Naive thymus-derived CD8-positive, alpha-beta T cell (primary cell): Measurements from ENCODE around the gene ITGA1. TPM values are rescaled to one million over a fixed set of nuclear protein-coding genes. Genes with fewer than 3 reads are reported as not detected.

ENCODE experiments used
- ATAC-seq, 2 donors: fragments of 150-1000 bp; cut with Tn5 transposase in 1 of 2; sonication (Bioruptor Pico), chemical (Tn5 transposase) in 1 of 2; 1 replicate in 1 of 2; 2 replicates in 1 of 2; pipeline ENCODE4 v1.10.0; 2021; ENCODE audit warnings: mild to moderate bottlenecking in 2 of 2, moderate library complexity in 2 of 2
- POLR2A ChIA-PET: fragments of 350-600 bp; sonication (Branson Sonifier 250); formaldehyde crosslinking; loops from one replicate; lab custom pipeline; 2021; ENCODE audit warnings: antibody characterized with exemption; lab: Charles Lee
- DNase-seq, 10 donors: peaks; one replicate each; pipeline versions ENCODE4 v3.0.0 to v3.0.0-alpha.2; 2020 to 2022
- H3K27ac Mint-ChIP-seq, 10 donors: one replicate each; pipeline ENCODE4 v1.8.0; 2020 to 2022; ENCODE audit warnings: mild to moderate bottlenecking in 10 of 10, mixed read lengths in 10 of 10, moderate library complexity in 4 of 10, inconsistent platforms in 1 of 10
- H3K27me3 Mint-ChIP-seq, 5 donors: one replicate each; pipeline ENCODE4 v1.8.0; 2021 to 2022; ENCODE audit warnings: mixed read lengths in 5 of 5
- H3K36me3 Mint-ChIP-seq, 3 donors: one replicate each; pipeline ENCODE4 v1.8.0; 2020 to 2022; ENCODE audit warnings: mixed read lengths in 3 of 3, mild to moderate bottlenecking in 2 of 3, inconsistent platforms in 1 of 3
- H3K4me1 Mint-ChIP-seq, 4 donors: one replicate each; pipeline ENCODE4 v1.8.0; 2021 to 2022; ENCODE audit warnings: mixed read lengths in 4 of 4
- H3K4me3 Mint-ChIP-seq, 10 donors: one replicate each; pipeline ENCODE4 v1.8.0; 2020 to 2022; ENCODE audit warnings: mild to moderate bottlenecking in 10 of 10, mixed read lengths in 10 of 10, moderate library complexity in 6 of 10, inconsistent platforms in 1 of 10
- H3K9me3 Mint-ChIP-seq, 9 donors: one replicate each; pipeline ENCODE4 v1.8.0; 2020 to 2022; ENCODE audit warnings: mixed read lengths in 9 of 9, mild to moderate bottlenecking in 3 of 9, inconsistent platforms in 1 of 9, moderate library complexity in 1 of 9
- polyA plus RNA-seq, 3 donors: library from polyadenylated mRNA; unstranded; fragments of 300-500 nt; fragmentation: Illumina TruSeq; gene quantifications; one replicate each; pipeline ENCODE4 v1.2.3, GENCODE V29; 2021
- total RNA-seq, 8 experiments: library from RNA in 2 of 8; stranded (reverse) in 2 of 8; gene quantifications; one replicate each; pipeline ENCODE4 v1.2.3 and lab custom pipeline; 2021 to 2026

ITGA1 gene
- total and polyA plus RNA-seq, 5 experiments from 2014 or later, result 0.27 to 4.6 (median 1.1) TPM

DNA sequence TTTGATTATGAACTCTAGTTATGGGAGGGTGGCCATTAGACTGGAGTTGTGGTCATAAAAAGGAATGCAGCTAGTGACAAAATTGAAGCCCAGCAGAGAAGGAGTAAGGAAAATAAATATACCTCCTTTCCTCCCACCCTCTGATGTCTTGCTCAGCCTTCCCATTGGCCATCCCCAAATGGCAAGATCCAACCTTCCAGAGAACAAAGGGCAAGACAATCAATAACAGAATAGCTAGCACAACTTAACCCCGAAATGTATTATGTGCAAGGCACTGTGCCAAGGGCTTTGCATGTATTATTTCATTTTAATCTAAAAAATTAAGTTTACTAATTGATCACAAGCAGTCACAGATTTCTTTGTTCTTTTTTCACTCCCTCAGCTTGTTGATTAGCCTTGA, 3.6 kb downstream of the ITGA1 start:
- no peak for DNase-seq
- H3K36me3 Mint-ChIP-seq, result no peaks in the 10 kb centered on the region
- POLR2A ChIA-PET, result interaction anchor here (0.8 kb wide), 1 partner anchor 9 kb away, joined by 3 read pairs; no protein-coding TSS in a partner anchor
- no peaks in the 10 kb centered on the region for H3K9me3 Mint-ChIP-seq
- H3K4me3 Mint-ChIP-seq, result no peak overlapping the region
- ATAC-seq, result no peak
- H3K27ac Mint-ChIP-seq, result no peak overlapping the region
- H3K4me1 Mint-ChIP-seq, result peaks cover 11 to 19% (median 14%) of the 10 kb centered on the region in 4 donors
- peaks cover 0 to 18% (median 0%) of the 10 kb centered on the region in 5 donors for H3K27me3 Mint-ChIP-seq

GRCh38 chr5:52794519-52794918, 6.8 kb downstream of the ITGA1 start:
- H3K27ac Mint-ChIP-seq, result no peak overlapping the region
- POLR2A ChIA-PET, result no interaction called here
- H3K36me3 Mint-ChIP-seq, result no peaks in the 10 kb centered on the region
- H3K4me3 Mint-ChIP-seq, result no peak overlapping the region
- H3K27me3 Mint-ChIP-seq, result peaks cover 0 to 1% (median 0%) of the 10 kb centered on the region in 5 donors
- no peaks in the 10 kb centered on the region for H3K9me3 Mint-ChIP-seq
- peaks cover 11 to 24% (median 19%) of the 10 kb centered on the region in 4 donors for H3K4me1 Mint-ChIP-seq
- ATAC-seq, result no peak
- no peak for DNase-seq

DNA sequence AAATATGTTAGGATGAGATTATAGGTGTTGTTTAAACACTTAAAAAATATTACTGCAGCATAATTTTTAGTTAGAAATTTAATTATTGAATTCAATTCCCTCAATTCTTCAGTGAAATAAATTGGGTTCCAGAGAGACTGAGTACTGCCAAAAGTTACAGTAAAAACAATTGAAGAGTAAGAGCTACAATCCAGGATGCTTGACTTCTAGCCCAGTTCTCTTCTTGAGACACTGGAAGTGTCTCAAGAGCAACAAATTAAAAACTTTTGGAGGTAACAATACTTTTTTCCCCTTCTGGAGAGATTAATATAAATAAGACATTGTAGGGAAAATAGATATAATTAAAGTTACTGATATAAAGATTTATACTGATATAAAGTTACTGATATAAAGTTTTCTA, 8.3 kb downstream of the ITGA1 start:
- DNase-seq (no peak), ATAC-seq (no peak)
- Mint-ChIP-seq H3K4me1 (peaks cover 17 to 39% (median 33%) of the 10 kb centered on the region in 4 donors), H3K27ac (no peak overlapping the region), H3K4me3 (no peak overlapping the region), H3K9me3 (no peaks in the 10 kb centered on the region), H3K27me3 (peaks cover 0 to 1% (median 0%) of the 10 kb centered on the region in 5 donors), H3K36me3 (peaks cover 0 to under 1% (median 0%) of the 10 kb centered on the region in 3 donors)
- POLR2A ChIA-PET, result no interaction called here

- POLR2A ChIA-PET, result no interaction called here
- ATAC-seq (no peak), DNase-seq (no peak)
- Mint-ChIP-seq H3K4me3 (no peak overlapping the region), H3K9me3 (no peaks in the 10 kb centered on the region), H3K4me1 (peaks cover 22 to 44% (median 39%) of the 10 kb centered on the region in 4 donors), H3K27me3 (peaks cover 0 to 1% (median 0%) of the 10 kb centered on the region in 5 donors), H3K27ac (peak overlapping the region in 2 of 10 donors; percentile 1 to 48), H3K36me3 (peaks cover 0 to 4% (median 2%) of the 10 kb centered on the region in 3 donors)
Observed at GRCh38 chr5:52796516-52797103, 8.9 kb downstream of the ITGA1 start.

- Mint-ChIP-seq H3K4me3 (peak overlapping the region; percentile 93 to 99 (median 96)), H3K9me3 (no peaks in the 10 kb centered on the region), H3K36me3 (peaks cover 0 to 10% (median 3%) of the 10 kb centered on the region in 3 donors), H3K27ac (peak overlapping the region in 9 of 10 donors; percentile 89 to 98 (median 95)), H3K4me1 (peaks cover 24 to 58% (median 53%) of the 10 kb centered on the region in 4 donors), H3K27me3 (no peaks in the 10 kb centered on the region)
- ATAC-seq (no peak), DNase-seq (no peak)
- POLR2A ChIA-PET, result interaction anchor here (0.8 to 1.6 kb wide), 8 partner anchors 10 to 120 kb away, joined by 3 to 11 read pairs (median 4); partner anchors contain the start of genes ITGA1 and PELO
Observed at GRCh38 chr5:52798938-52799337, 11.2 kb downstream of the ITGA1 start.

- ATAC-seq (peak; percentile 49 to 54), DNase-seq (peak in 2 of 10 donors; percentile 63 to 92)
- peak overlapping the region; percentile 89 to 98 (median 95) for H3K27ac Mint-ChIP-seq
- peaks cover 29 to 63% (median 58%) of the 10 kb centered on the region in 4 donors for H3K4me1 Mint-ChIP-seq
- H3K4me3 Mint-ChIP-seq, result peak overlapping the region; percentile 93 to 99 (median 96)
- POLR2A ChIA-PET, result interaction anchor here (0.6 to 1.6 kb wide), 10 partner anchors 10 to 119 kb away, joined by 3 to 11 read pairs (median 4); partner anchors contain the start of genes ITGA1 and PELO
- no peaks in the 10 kb centered on the region for H3K9me3 Mint-ChIP-seq
- H3K27me3 Mint-ChIP-seq, result no peaks in the 10 kb centered on the region
- peaks cover 0 to 14% (median 3%) of the 10 kb centered on the region in 3 donors for H3K36me3 Mint-ChIP-seq
Observed at GRCh38 chr5:52799358-52799982, 11.8 kb downstream of the ITGA1 start.

- DNase-seq, result peak in 9 of 10 donors; percentile 90 to 97 (median 95)
- H3K27ac Mint-ChIP-seq, result peak overlapping the region; percentile 89 to 98 (median 95)
- no peaks in the 10 kb centered on the region for H3K9me3 Mint-ChIP-seq
- peaks cover under 1 to 19% (median 3%) of the 10 kb centered on the region in 3 donors for H3K36me3 Mint-ChIP-seq
- peaks cover 31 to 66% (median 62%) of the 10 kb centered on the region in 4 donors for H3K4me1 Mint-ChIP-seq
- POLR2A ChIA-PET, result interaction anchor here (0.6 to 1.6 kb wide), 12 partner anchors 9 to 119 kb away, joined by 3 to 11 read pairs (median 4); partner anchors contain the start of genes ITGA1 and PELO
- H3K27me3 Mint-ChIP-seq, result no peaks in the 10 kb centered on the region
- ATAC-seq, result peak; percentile 90 to 91
- H3K4me3 Mint-ChIP-seq, result peak overlapping the region; percentile 93 to 99 (median 96)
Observed at GRCh38 chr5:52799983-52800393, 12.3 kb downstream of the ITGA1 start.

DNA sequence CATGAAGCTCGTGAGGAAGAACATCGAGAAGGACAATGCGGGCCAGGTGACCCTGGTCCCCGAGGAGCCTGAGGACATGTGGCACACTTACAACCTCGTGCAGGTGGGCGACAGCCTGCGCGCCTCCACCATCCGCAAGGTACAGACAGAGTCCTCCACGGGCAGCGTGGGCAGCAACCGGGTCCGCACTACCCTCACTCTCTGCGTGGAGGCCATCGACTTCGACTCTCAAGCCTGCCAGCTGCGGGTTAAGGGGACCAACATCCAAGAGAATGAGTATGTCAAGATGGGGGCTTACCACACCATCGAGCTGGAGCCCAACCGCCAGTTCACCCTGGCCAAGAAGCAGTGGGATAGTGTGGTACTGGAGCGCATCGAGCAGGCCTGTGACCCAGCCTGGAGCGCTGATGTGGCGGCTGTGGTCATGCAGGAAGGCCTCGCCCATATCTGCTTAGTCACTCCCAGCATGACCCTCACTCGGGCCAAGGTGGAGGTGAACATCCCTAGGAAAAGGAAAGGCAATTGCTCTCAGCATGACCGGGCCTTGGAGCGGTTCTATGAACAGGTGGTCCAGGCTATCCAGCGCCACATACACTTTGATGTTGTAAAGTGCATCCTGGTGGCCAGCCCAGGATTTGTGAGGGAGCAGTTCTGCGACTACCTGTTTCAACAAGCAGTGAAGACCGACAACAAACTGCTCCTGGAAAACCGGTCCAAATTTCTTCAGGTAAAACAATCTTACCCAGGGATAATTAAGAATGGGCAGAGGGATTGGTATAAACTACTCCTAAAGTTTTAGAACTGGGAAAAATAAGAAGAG, 12.9 kb downstream of the ITGA1 start:
- H3K4me1 Mint-ChIP-seq, result peaks cover 35 to 71% (median 65%) of the 10 kb centered on the region in 4 donors
- no peaks in the 10 kb centered on the region for H3K9me3 Mint-ChIP-seq
- POLR2A ChIA-PET, result interaction anchor here (0.7 to 1.6 kb wide), 7 partner anchors 9 to 118 kb away, joined by 3 to 11 read pairs (median 3); partner anchors contain the start of genes ITGA1 and PELO
- no peaks in the 10 kb centered on the region for H3K27me3 Mint-ChIP-seq
- DNase-seq (peak in 6 of 10 donors; percentile 11 to 36 (median 16)), ATAC-seq (peak; percentile 45 to 48)
- peaks cover 3 to 23% (median 4%) of the 10 kb centered on the region in 3 donors for H3K36me3 Mint-ChIP-seq
- H3K27ac Mint-ChIP-seq, result peak overlapping the region; percentile 89 to 98 (median 95)
- H3K4me3 Mint-ChIP-seq, result peak overlapping the region; percentile 93 to 99 (median 96)

GRCh38 chr5:52801329-52801728, 13.6 kb downstream of the ITGA1 start:
- ATAC-seq (no peak), DNase-seq (no peak)
- H3K4me3 Mint-ChIP-seq, result peak overlapping the region; percentile 93 to 99 (median 96)
- POLR2A ChIA-PET, result interaction anchor here (1.4 kb wide), 1 partner anchor 11 kb away, joined by 5 read pairs; no protein-coding TSS in a partner anchor
- H3K9me3 Mint-ChIP-seq, result no peaks in the 10 kb centered on the region
- H3K4me1 Mint-ChIP-seq, result peaks cover 35 to 73% (median 65%) of the 10 kb centered on the region in 4 donors
- peaks cover 3 to 26% (median 4%) of the 10 kb centered on the region in 3 donors for H3K36me3 Mint-ChIP-seq
- no peaks in the 10 kb centered on the region for H3K27me3 Mint-ChIP-seq
- peak overlapping the region in 9 of 10 donors; percentile 27 to 98 (median 95) for H3K27ac Mint-ChIP-seq

- POLR2A ChIA-PET, result no interaction called here
Observed at GRCh38 chr5:52802272-52802973, 14.7 kb downstream of the ITGA1 start.

GRCh38 chr5:52802974-52803336, 15.2 kb downstream of the ITGA1 start:
- H3K4me1 Mint-ChIP-seq, result peaks cover 31 to 68% (median 61%) of the 10 kb centered on the region in 4 donors
- no peak for DNase-seq
- no peak overlapping the region for H3K27ac Mint-ChIP-seq
- peaks cover 3 to 26% (median 4%) of the 10 kb centered on the region in 3 donors for H3K36me3 Mint-ChIP-seq
- peak overlapping the region in 5 of 10 donors; percentile 17 to 52 (median 38) for H3K4me3 Mint-ChIP-seq
- H3K9me3 Mint-ChIP-seq, result no peaks in the 10 kb centered on the region
- H3K27me3 Mint-ChIP-seq, result no peaks in the 10 kb centered on the region
- POLR2A ChIA-PET, result no interaction called here
- ATAC-seq, result no peak

More at GRCh38 chr5:52802272-52802973, 14.7 kb downstream of the ITGA1 start:
- ATAC-seq (no peak), DNase-seq (no peak)
- Mint-ChIP-seq H3K9me3 (no peaks in the 10 kb centered on the region), H3K27me3 (no peaks in the 10 kb centered on the region), H3K4me3 (peak overlapping the region in 6 of 10 donors; percentile 23 to 99 (median 46)), H3K27ac (no peak overlapping the region), H3K36me3 (peaks cover 3 to 26% (median 4%) of the 10 kb centered on the region in 3 donors), H3K4me1 (peaks cover 31 to 70% (median 63%) of the 10 kb centered on the region in 4 donors)
